Measurements from ENCODE around the gene LSM2.

GRCh38 chr6:31792090-31792374, 14.7 kb downstream of the LSM2 start:
- TF ChIP-seq, protein P1, sequence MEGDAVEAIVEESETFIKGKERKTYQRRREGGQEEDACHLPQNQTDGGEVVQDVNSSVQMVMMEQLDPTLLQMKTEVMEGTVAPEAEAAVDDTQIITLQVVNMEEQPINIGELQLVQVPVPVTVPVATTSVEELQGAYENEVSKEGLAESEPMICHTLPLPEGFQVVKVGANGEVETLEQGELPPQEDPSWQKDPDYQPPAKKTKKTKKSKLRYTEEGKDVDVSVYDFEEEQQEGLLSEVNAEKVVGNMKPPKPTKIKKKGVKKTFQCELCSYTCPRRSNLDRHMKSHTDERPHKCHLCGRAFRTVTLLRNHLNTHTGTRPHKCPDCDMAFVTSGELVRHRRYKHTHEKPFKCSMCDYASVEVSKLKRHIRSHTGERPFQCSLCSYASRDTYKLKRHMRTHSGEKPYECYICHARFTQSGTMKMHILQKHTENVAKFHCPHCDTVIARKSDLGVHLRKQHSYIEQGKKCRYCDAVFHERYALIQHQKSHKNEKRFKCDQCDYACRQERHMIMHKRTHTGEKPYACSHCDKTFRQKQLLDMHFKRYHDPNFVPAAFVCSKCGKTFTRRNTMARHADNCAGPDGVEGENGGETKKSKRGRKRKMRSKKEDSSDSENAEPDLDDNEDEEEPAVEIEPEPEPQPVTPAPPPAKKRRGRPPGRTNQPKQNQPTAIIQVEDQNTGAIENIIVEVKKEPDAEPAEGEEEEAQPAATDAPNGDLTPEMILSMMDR (IDR thresholded peaks at IDR 0.05): no peak
- no peak for TF ChIP-seq POLR2A (IDR thresholded peaks at IDR 0.05)
